Left hindlimb (tissue), 1 donor: ENCODE results near the gene B4GALT3.
"Not testable (repeated sequence)": the region's sequence is repeated elsewhere in the genome, so short reads cannot be mapped to it uniquely, and the experiment has no call there.

ENCODE experiments used
- DNase-seq: peaks from one replicate; pipeline ENCODE4 v3.0.0-alpha.2; 2018

B4GALT3 gene

DNA sequence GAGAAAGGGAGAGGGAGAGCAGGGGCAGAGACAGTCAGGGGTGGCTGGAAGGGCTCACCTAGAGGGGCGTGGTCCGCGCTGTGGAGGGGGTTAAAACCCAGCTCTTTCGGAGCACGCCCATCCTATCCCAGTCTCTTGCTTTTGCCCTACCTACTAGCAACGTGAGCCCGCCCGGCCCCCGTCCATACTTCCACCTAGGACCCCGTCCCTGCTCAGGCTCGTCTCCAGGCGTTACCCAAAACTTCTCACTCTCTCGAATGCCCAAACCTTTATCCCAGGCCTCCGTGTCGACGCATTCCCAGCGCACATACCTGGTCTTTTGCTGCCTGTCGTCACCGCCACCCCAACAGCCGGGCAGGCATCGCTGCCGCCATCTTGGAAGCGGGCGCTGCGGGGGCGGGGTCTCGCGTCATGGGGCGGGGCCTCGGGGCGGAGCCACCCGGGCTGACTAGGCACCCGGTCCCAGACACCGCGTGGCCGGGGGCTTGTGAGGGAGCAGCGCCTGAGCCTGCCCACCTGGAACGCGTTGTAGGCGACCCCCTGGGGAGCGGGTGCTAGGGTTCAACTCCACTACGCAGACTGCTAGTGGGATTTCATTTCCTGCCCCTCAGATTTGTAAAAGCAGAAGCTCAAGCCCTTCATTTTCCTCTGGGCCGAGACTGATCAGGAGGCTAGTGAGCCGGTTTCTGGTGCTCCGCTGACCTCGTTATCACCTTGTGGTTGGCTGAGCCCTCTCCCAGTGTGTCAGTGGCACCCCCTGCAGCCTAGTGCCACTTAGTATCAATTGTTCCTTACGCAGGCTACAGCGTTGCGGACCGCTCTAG is at the start of gene B4GALT3:
TSS of gene B4GALT3 (minus strand) at position 396 of the 824 bp plus-strand sequence. CDS start 1,447 bp downstream, outside the sequence.
- peak; percentile 94 for DNase-seq

- no peak for DNase-seq
These were observed 49.5 kb upstream of the B4GALT3 start for GRCh38 chr1:161226759-161227158.

- DNase-seq: no peak
These were observed 49.0 kb upstream of the B4GALT3 start for GRCh38 chr1:161226320-161226711.

- DNase-seq: peak; percentile 91
These were observed 48.4 kb upstream of the B4GALT3 start, which contains the start of gene TOMM40L for GRCh38 chr1:161225534-161226319. Gene TOMM40L, plus strand, starts transcription at chr1:161226060. Its CDS starts 430 bp downstream, at chr1:161226490.

DNA sequence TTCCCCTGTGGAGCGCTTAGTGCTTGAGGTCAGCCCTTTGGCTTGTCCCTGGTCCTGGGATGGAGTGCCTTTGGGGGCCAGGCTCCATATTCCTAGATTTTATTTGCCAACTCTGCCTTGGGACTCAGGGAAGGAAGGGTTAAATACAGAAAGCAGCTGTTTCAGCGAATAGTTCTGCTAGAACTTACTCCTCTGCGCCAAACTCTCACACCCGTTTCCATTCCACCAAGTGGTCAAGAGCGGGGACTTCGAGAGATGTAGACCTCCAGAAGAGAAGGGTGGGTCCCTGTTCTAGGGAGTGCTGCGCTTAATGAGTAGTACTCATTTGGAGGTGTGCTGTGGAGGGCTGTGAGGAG is 47.8 kb upstream of the B4GALT3 start:
- no peak for DNase-seq

DNA sequence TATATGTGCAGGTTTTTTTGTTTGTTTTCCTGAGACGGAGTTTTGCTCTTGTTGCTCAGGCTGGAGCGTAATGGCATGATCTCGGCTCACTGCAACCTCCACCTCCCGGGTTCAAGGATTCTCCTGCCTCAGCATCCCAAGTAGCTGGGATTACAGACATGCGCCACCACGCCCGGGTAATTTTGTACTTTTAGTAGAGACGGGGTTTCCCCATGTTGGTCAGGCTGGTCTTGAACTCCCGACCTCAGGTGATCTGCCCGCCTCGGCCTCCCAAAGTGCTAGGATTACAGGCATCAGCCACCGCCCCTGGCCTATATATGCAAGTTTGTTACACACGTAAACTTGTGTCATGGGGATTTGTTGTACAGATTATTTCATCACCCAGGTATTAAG is 47.4 kb upstream of the B4GALT3 start:
- DNase-seq: not testable (repeated sequence)

DNA sequence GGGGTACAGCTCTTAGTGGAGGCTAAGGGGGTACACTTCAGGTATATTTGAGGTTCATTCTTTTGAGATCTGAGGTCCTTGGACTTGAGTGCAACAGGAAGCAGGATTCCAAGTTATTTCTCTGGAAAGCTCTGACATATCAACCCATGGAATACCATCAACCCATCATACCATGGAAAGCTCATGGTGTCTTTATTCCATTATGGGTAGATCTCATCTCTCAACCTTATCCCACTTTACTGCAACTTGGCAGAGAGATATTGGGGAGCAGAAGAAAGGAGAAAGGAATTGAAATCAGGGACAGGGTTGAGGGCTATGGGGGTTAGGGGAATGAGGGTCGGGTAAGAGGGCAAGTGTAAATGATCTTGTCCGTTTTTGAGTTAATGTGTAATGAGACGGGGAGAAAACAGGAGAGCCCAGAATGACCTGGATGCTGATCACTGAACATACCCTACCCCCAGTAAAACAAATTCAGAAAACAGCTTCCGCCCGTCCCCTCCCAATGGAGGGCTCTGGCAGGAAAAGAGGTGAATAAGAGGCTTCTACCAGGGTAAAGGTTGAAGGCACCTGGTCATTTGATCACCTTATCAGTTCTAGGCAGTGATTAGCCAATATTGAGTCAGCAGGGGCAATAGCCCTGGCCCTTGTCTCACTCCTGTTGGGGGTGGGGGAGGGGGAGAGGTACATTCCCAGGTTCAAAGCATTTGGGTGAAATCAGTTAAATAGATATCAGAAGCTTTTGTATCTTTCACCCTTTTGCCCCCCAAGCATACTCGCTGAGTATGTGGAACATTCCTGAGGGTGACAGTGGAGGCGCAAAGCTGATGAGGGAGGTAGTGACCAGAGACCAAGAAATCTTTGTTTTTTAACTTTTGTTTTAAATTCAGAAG is 46.7 kb upstream of the B4GALT3 start:
- DNase-seq: no peak

GRCh38 chr1:161222175-161223019 is 45.1 kb upstream of the B4GALT3 start:
- DNase-seq: no peak

- DNase-seq: no peak
These were observed 42.7 kb upstream of the B4GALT3 start for GRCh38 chr1:161220002-161220401.

GRCh38 chr1:161219078-161219892 is 42.0 kb upstream of the B4GALT3 start:
- DNase-seq: no peak

- no peak for DNase-seq
These were observed 41.2 kb upstream of the B4GALT3 start for GRCh38 chr1:161218301-161219077.

GRCh38 chr1:161217831-161218230 is 40.5 kb upstream of the B4GALT3 start:
- DNase-seq: no peak

DNA sequence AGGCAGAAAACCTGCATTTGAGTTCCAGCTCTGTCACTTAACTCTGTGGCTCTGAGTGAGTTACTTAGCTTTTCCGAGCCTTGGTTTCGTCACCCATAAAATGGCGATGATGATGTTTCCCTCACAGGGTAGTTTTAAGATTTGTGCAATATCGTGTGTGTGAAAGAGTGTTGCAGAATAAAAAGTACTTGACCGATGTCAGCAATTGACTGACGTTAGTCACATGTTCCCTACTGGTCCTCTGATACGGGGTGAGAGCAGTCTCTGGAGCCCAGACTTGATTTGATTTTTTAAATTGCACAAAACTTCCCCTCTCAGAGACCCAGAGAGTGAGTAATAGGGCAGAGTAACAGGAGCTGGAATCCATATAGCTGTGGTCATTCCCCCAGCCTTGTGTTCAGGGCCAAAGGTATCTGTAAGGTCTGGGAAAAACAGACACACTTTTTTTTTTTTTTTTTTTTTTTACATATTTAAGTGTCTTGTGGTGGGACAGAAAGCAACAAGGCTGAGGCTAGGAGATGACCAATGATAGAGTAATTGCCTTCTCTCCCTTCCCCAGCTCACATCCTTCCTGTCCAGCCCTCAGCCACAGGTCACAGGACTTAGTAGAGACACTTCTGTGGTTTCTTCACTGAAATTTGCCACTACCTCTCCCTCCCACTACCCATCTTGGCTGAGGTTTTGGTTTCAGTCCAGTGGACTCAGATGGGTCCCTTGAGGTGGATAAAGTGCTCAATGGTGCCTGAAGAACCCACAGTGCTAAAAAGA is 39.8 kb upstream of the B4GALT3 start:
- no peak for DNase-seq

GRCh38 chr1:161215076-161215475 is 37.8 kb upstream of the B4GALT3 start, which contains the start of gene FCER1G:
Gene FCER1G, plus strand, starts transcription at chr1:161215295. Its CDS starts 27 bp downstream, at chr1:161215322.
- no peak for DNase-seq

DNA sequence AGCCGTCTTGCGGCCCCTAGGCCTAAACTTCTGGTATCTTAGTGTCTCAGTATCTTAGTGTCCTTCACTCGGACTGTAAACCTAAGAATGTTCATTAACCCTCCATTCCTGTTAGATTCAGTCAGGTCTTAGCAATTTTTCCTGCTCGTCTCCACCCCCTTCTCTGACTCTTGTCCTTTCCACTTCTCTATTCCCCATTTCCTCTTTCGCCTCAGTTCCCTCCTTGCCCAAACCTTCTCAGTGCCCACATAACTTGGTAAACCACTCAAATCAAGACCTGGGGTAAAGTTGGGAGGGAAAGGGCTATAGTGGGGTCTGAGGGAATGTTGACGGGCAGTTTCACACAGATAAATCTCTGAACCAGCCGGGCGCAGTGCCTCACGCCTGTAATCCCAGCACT is 37.1 kb upstream of the B4GALT3 start:
- DNase-seq: no peak

DNA sequence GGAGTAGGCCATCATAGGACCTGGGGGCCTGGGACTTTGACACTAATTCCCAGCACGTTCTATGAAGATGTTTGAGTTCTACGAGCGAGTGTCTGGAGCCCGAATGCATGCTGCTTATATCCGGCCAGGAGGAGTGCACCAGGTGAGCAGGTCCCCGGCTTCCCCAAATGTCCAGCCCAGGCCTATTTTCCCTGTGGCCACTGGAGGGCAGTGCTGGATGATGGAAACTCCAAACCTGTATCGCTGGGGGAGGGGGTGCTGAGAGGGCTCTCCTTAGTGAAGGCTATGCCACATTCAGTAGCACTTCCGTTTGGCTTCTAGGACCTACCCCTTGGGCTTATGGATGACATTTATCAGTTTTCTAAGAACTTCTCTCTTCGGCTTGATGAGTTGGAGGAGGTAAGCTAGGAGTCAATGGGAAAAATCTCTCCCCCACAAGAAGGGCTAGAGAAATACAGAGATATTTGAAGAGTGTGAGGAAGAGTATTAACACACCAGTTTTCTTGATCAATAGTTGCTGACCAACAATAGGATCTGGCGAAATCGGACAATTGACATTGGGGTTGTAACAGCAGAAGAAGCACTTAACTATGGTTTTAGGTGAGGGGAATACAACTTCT is 32.6 kb upstream of the B4GALT3 start:
- no peak for DNase-seq

GRCh38 chr1:161207173-161207572 is 29.9 kb upstream of the B4GALT3 start:
- DNase-seq: peak; percentile 26

DNA sequence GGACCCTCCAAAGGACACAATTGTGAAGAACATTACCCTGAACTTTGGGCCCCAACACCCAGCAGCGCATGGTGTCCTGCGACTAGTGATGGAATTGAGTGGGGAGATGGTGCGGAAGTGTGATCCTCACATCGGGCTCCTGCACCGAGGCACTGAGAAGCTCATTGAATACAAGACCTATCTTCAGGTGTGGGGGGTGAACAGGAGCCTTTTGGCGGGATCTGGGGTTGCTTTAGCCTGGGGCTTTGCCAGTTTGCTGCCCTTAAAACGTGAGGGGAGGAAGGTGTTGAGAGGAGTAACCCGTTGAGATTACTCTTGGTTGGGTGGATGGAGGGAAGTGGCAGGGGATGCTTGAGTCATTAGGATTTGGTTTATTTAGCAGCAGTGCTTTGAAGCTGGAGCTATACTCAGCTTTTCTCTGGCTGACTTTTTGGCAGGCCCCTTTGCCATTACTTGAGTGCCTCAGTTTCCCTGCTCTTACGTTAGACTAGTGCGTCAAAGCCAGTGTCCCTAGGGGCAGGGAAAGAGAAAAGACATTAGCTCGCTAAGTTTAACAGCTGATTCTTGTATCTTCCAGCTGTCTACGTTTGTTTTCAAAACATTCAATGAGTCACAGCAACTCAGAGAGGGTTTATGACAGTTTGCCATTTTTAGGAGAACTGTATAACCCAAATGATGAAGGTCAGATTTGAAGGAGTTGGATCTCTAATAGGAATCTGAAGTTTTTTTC is 29.3 kb upstream of the B4GALT3 start:
- peak; percentile 12 for DNase-seq
